Colonic mucosa (tissue), 4 donors: ENCODE results near the gene HYAL2. TPM values are rescaled to one million over a fixed set of nuclear protein-coding genes. Genes with fewer than 3 reads are reported as not detected.

Source experiments
- DNase-seq: peaks from one replicate; pipeline ENCODE4 v3.0.0-alpha.2; 2020
- H3K27ac ChIP-seq: fragments of 200-600 bp; one replicate; pipeline ENCODE4 v1.8.0; 2021
- H3K27me3 ChIP-seq: fragments of 200-600 bp; one replicate; pipeline ENCODE4 v1.8.0; 2021
- H3K36me3 ChIP-seq: fragments of 200-600 bp; one replicate; pipeline ENCODE4 v1.8.0; 2021
- H3K4me1 ChIP-seq: fragments of 200-600 bp; one replicate; pipeline ENCODE4 v1.8.0; 2021; ENCODE audit warnings: mild to moderate bottlenecking
- H3K4me3 ChIP-seq: fragments of 200-600 bp; one replicate; pipeline ENCODE4 v1.8.0; 2021
- H3K9ac ChIP-seq, 2 donors: one replicate each; pipeline ENCODE4 v1.7.0; 2013; ENCODE audit warnings: control low read depth in 2 of 2, low read depth in 2 of 2, low read length in 2 of 2
- H3K9me3 ChIP-seq: fragments of 200-600 bp; one replicate; pipeline ENCODE4 v1.8.0; 2021
- intact Hi-C: fragments of 100-400 bp; cut with DNase I; formaldehyde crosslinking; loops from one replicate; pipeline ENCODE4 v1.14.1; 2022
- total RNA-seq, 2 donors: library from RNA; stranded (reverse); fragmentation: NEBNext Ultra II Directional in 1 of 2; extraction: Animal tissue kit (Norgen Biotek cat#: 25700) in 1 of 2; gene quantifications; one replicate each; pipeline ENCODE4 v1.2.1, GENCODE V29; 2021
- TF ChIP-seq, protein P1 (sequence below): fragments of 200-600 bp; IDR thresholded peaks from one replicate; pipeline ENCODE4 v1.8.0; 2022; ENCODE audit warnings: antibody characterized with exemption, mild to moderate bottlenecking
- donor health status: healthy.
- donor health status: DM: no; HTN: no; CAD: no.
- donor health status: DM: no; HTN: no; CAD: no.

Gene HYAL2
- total RNA-seq, 2 donors from 2014 or later: 31.3 to 37.1 TPM

DNA sequence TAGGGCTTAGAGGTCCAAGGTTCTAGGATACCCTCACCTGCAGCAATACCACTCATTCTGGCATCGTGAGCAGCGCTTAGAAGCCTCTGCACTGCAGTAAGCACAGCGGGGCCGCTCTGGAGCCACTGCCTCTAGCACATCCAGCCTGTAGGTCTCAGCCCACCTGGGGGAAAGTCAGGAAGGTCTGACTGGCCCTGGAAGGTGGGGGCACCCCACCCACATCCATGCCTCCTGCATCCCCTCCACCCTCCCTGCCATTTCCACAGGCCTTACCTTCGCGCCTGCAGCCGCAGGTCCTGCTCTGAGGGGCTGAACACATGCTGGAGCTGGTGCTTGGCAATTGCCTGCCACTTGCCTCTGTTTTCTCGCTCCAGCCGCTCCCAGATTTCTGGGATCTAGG lies 19.0 kb upstream of the HYAL2 start:
- Histone ChIP-seq H3K9me3 (no peaks in the 10 kb centered on the region), H3K27me3 (no peaks in the 10 kb centered on the region), H3K36me3 (no peaks in the 10 kb centered on the region), H3K4me1 (peaks cover 3% of the 10 kb centered on the region), H3K4me3 (peak overlapping the region; percentile 45), H3K27ac (peak overlapping the region; percentile 97), H3K9ac (peak overlapping the region in 1 of 2 donors; percentile 61)
- DNase-seq: peak; percentile 24
- TF ChIP-seq, protein P1, sequence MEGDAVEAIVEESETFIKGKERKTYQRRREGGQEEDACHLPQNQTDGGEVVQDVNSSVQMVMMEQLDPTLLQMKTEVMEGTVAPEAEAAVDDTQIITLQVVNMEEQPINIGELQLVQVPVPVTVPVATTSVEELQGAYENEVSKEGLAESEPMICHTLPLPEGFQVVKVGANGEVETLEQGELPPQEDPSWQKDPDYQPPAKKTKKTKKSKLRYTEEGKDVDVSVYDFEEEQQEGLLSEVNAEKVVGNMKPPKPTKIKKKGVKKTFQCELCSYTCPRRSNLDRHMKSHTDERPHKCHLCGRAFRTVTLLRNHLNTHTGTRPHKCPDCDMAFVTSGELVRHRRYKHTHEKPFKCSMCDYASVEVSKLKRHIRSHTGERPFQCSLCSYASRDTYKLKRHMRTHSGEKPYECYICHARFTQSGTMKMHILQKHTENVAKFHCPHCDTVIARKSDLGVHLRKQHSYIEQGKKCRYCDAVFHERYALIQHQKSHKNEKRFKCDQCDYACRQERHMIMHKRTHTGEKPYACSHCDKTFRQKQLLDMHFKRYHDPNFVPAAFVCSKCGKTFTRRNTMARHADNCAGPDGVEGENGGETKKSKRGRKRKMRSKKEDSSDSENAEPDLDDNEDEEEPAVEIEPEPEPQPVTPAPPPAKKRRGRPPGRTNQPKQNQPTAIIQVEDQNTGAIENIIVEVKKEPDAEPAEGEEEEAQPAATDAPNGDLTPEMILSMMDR: no peak
- intact Hi-C loops: no loop called here

DNA sequence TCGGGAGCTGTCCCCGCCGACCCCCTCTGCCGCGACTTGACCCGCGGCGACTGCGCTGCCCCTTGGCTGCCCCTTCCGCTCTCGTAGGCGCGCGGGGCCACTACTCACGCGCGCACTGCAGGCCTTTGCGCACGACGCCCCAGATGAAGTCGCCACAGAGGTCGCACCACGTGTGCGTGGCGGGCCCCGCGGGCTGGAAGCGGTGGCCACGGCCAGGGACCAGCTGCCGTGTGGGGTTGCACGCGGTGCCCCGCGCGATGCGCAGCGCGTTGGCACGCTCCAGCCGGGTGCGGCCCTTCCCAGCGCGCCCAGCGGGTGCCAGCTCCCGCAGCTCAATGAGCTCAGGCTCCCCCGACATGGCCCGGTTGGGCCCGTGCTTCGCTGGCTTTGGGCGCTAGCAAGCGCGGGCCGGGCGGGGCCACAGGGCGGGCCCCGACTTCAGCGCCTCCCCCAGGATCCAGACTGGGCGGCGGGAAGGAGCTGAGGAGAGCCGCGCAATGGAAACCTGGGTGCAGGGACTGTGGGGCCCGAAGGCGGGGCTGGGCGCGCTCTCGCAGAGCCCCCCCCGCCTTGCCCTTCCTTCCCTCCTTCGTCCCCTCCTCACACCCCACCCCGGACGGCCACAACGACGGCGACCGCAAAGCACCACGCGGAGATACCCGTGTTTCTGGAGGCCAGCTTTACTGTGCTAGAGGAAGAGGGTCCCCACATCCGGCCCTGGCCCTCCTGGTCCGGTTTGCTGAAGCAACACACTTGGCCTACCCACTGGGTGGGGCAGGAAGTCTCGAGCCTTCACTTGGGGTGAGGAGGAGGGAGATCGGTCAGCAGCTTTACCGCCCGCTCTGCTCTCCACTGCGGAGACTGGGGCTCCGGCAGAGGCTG lies 18.1 kb upstream of the HYAL2 start, which contains the start of gene RASSF1:
Gene RASSF1, minus strand, starts transcription at position 389 of the 882 bp plus-strand sequence. Its CDS starts 31 bp downstream, at position 358.
- H3K9me3 ChIP-seq: no peaks in the 10 kb centered on the region
- H3K36me3 ChIP-seq: no peaks in the 10 kb centered on the region
- intact Hi-C loops: no loop called here
- H3K4me1 ChIP-seq: peaks cover 7% of the 10 kb centered on the region
- H3K9ac ChIP-seq: peak within 1 kb of the TSS; percentile 61 to 87
- peak; percentile 86 for DNase-seq
- peak within 1 kb of the TSS; percentile 45 for H3K4me3 ChIP-seq
- no peaks in the 10 kb centered on the region for H3K27me3 ChIP-seq
- H3K27ac ChIP-seq: peak within 1 kb of the TSS; percentile 97
- TF ChIP-seq, protein P1: no peak

DNA sequence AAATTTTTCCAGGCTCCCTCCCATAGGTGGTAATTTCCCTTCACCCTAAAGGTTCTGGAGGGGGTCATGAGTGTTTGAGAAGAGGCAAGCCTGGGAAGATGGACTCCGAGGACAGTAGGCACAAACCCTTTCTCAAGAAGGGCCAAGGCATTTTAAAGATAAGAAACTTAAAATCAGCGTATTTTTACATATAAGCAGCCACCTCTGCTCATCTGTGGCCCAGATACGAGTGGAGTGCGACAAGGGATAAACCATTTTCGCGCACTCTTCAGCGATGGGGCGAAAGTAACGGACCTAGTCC lies 17.6 kb upstream of the HYAL2 start:
- H3K9me3 ChIP-seq: no peaks in the 10 kb centered on the region
- TF ChIP-seq, protein P1: no peak
- H3K27ac ChIP-seq: peak overlapping the region; percentile 97
- H3K27me3 ChIP-seq: no peaks in the 10 kb centered on the region
- H3K9ac ChIP-seq: peak overlapping the region; percentile 61 to 87
- peak overlapping the region; percentile 45 for H3K4me3 ChIP-seq
- intact Hi-C loops: no loop called here
- peaks cover 9% of the 10 kb centered on the region for H3K4me1 ChIP-seq
- H3K36me3 ChIP-seq: no peaks in the 10 kb centered on the region
- no peak for DNase-seq

DNA sequence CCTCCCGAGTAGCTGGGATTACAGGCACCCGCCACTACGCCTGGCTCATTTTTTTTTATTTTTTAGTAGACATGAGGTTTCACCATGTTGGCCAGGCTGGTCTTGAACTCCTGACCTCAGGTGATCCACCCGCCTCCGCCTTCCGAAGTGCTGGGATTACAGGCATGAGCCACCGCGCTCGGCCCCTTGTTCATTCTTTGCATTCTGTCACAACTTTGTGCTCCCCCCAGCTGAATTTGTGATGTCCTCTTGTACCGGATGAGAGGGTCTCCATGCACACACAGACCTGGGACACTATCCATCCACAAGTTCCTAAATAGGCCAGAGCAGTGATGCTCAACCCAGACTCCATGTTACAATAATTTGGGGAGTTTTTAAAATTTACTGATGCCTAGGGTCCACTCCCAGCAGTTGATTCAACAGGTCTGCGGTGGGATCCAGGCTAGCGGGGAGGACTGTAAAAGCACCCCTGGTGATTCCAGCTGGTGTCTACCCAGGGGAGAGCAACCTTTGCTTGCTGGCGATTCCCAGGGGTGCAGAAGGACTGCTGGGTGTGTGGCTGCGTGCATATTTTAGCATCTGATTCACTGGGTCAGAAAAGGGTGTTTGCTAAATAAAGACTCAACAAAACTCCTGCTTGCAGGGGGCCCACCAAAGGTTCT lies 17.1 kb upstream of the HYAL2 start:
- TF ChIP-seq, protein P1: no peak
- DNase-seq: peak; percentile 37
- peak overlapping the region; percentile 45 for H3K4me3 ChIP-seq
- H3K27ac ChIP-seq: peak overlapping the region; percentile 97
- H3K36me3 ChIP-seq: no peaks in the 10 kb centered on the region
- H3K4me1 ChIP-seq: peaks cover 13% of the 10 kb centered on the region
- peak overlapping the region; percentile 61 to 87 for H3K9ac ChIP-seq
- no peaks in the 10 kb centered on the region for H3K9me3 ChIP-seq
- intact Hi-C loops: no loop called here
- H3K27me3 ChIP-seq: no peaks in the 10 kb centered on the region

DNA sequence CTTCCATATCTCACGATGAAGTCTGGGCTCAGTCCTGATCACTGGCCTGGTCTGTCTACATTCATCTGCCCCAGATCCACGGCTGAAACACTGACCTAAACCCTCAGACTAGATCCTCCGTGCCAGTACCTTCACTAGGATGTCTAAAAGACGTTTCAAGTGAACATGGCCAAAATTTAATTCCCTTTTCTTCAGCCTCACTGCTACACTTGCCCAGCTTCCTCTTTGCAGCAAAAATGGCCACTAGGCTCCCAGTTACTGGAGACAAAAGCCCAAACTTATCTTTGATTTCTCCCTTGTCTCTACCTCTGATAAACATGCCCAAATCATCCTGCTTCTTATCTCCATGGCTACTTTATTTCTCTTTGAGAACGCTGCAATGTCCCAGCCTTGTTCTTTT lies 16.4 kb upstream of the HYAL2 start:
- intact Hi-C loops: no loop called here
- H3K9ac ChIP-seq: peak overlapping the region; percentile 52 to 83
- peaks cover 13% of the 10 kb centered on the region for H3K4me1 ChIP-seq
- H3K9me3 ChIP-seq: no peaks in the 10 kb centered on the region
- H3K27ac ChIP-seq: peak overlapping the region; percentile 97
- no peaks in the 10 kb centered on the region for H3K27me3 ChIP-seq
- H3K36me3 ChIP-seq: no peaks in the 10 kb centered on the region
- H3K4me3 ChIP-seq: no peak overlapping the region
- DNase-seq: peak; percentile 21
- TF ChIP-seq, protein P1: no peak
